Ecto neural progenitor cell (in vitro differentiated cells): ENCODE results near the gene TLL1.

Source experiments
- DNase-seq: peaks from one replicate; pipeline ENCODE4 v3.0.0-alpha.2; 2018; ENCODE audit warnings: low spot score

The TLL1 gene

DNA sequence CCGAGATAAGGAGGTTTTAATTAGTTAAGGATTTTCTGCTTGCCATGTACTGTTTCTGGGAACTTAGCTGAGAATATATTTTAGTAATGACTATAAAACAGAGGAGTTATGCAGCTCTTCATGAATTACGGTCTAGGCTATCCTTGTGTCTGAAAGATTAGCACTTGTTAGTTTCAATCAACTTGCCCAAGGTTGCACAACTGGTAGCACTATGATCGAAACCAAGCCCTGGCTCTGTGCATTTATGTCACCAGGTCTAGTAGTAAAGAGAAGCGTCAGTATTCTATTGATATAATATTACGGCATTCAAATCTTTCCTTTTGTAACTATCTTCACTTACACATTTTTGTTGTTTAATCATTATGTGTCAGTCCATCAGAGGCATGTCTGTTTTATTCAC is 176.0 kb downstream of the TLL1 start:
- DNase-seq, result no peak

DNA sequence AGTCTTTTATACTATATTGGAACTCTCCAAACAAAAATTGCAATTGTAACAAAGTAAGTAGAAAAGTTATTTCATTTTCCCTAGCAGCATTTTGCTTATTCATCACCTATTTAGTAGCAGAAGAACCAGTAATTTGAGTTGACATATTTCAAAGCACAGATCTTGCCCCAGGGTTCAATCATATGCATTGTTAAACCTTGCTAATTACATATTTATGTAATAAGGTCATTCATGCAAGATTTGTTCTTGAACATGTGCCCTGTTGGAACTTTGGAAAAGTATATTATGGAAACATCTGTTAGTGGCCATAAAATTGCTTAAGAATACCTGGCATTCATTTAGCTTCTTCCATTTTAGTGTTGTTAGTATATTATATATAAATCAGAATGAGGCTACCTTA is 191.7 kb downstream of the TLL1 start:
- no peak for DNase-seq

- DNase-seq, result no peak
Measured at GRCh38 chr4:166065324-166065723, 192.3 kb downstream of the TLL1 start.

- DNase-seq, result no peak
Measured at GRCh38 chr4:166066936-166067335, 193.9 kb downstream of the TLL1 start.

GRCh38 chr4:166067915-166068314 is 194.9 kb downstream of the TLL1 start:
- DNase-seq, result no peak

GRCh38 chr4:166073783-166074182 is 200.7 kb downstream of the TLL1 start:
- no peak for DNase-seq

- DNase-seq, result no peak
Measured at GRCh38 chr4:166075599-166075998, 202.6 kb downstream of the TLL1 start.

GRCh38 chr4:166077782-166078181 is 204.7 kb downstream of the TLL1 start:
- DNase-seq, result no peak

GRCh38 chr4:166078383-166078782 is 205.3 kb downstream of the TLL1 start:
- no peak for DNase-seq

DNA sequence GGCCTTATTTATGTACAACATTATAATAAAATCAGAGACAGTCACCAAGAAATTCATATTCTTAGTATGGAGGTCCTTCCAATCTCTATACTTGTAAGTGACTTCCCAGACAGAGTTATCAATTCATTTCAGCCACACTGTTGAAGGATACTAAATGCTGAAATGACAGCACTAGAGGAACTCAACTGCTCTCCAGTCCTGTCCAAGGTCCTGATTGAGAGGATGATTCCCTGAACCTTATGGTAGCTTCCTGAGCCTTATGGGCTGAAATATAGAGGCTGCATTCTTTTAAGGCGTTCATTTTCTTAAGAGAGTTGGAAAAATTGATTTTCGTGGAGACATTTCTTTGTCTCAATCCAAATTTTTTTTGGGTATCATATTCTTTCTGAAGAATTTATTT is 205.9 kb downstream of the TLL1 start:
- DNase-seq, result no peak

DNA sequence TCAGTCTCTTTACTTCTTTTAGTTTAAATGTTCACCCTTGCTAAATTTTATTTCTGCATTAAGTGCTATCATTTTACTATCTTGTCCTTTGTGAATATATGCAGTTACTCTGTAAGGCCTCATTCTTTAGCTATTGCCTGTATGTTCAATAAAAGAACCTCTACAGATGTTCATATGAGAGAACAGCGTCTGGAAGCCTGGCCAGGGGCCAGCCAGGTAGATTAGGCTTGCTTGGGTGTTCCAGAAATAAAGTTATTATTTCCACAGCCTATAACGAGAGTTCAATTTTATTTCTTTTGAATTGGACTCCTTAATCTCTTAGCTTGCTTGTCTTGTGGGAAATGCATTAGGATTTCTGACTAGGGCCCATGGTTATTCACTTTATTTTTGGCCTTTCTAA is 214.5 kb downstream of the TLL1 start:
- DNase-seq, result no peak

GRCh38 chr4:166088576-166088975 is 215.5 kb downstream of the TLL1 start:
- no peak for DNase-seq

GRCh38 chr4:166091146-166091545 is 218.1 kb downstream of the TLL1 start:
- DNase-seq, result no peak

- DNase-seq, result no peak
Measured at GRCh38 chr4:166091912-166092510, 219.0 kb downstream of the TLL1 start.

DNA sequence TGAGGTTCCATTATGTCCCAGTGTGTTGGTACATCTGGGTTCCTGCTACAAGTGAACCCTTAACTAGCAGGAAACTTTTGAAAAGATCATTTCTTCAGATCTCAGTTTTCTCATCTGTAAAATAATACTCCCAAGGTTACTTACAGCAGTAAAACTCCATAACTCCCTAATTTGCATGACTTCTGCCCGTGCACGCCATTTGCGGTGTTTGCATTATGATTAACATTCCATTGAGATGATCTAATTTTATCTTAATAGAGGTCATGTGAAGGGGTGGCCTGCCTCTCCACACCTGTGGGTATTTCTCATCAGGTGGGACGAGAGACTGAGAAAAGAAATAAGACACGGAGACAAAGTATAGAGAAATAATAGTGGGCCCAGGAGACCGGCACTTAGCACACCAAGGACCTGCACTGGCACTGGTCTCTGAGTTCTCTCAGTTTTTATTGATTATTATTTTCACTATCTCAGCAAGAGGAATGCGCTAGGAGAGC is 219.8 kb downstream of the TLL1 start:
- no peak for DNase-seq

DNA sequence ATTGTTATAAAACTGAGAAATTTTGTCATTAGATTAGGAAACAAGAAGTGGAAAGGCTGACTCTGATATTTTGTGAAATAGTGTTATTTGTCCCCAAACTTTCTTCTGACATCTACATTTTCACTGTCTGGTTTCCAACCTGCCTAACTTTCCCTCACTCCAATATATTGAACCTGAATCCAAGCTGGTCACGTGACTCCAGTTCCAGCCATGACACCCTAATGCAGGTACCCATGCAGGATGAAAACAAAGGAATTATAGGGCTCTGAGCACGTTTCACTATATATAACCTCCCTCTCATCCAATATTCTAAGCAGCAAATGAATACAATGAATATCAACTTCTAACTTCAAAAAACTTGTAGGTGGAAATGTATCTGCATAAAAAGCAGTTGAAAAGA is 231.6 kb downstream of the TLL1 start:
- no peak for DNase-seq

- DNase-seq, result no peak
Measured at GRCh38 chr4:166121897-166122296, 248.9 kb downstream of the TLL1 start.

DNA sequence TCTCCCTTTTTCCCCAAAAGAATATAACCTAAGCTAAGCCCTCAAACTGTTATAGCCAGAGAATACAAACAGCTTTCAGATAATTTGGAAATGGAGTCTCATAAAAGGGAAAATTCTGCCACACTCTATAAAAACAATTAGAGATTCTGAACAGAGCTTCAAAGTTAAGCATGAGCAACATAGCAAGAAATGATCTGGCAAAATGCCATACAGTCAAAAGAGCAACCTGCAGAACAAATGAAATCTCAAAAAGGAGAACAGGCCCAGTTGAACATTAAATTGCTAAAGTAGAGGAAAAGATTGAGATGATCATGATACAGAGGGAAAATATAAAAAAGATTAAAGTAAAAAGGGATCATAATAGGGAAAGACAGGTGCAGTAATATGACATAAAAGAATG is 250.5 kb downstream of the TLL1 start:
- no peak for DNase-seq

DNA sequence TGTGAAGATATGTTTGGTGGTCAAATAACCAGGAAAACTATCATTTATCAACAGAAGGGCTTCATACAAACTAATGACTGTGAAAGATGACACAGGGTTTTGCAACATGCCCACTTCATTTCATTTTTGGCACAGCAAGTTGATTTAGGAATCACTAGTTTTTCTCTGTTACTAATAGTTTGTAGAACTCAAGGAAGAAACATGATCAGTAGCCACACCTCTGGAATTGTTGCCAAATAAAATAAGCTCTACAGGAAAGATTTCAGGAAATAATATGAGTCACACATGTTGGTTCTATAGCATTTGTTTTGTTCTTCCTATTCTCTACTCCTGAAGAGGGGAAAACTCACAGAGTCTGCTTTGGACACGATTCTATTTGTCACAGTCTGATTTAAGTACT is 255.4 kb downstream of the TLL1 start:
- DNase-seq, result no peak

- DNase-seq, result no peak
Measured at GRCh38 chr4:166134285-166134684, 261.2 kb downstream of the TLL1 start.

GRCh38 chr4:166140951-166141350 is 267.9 kb downstream of the TLL1 start:
- DNase-seq, result no peak

- DNase-seq, result no peak
Measured at GRCh38 chr4:166143227-166143626, 270.2 kb downstream of the TLL1 start.

DNA sequence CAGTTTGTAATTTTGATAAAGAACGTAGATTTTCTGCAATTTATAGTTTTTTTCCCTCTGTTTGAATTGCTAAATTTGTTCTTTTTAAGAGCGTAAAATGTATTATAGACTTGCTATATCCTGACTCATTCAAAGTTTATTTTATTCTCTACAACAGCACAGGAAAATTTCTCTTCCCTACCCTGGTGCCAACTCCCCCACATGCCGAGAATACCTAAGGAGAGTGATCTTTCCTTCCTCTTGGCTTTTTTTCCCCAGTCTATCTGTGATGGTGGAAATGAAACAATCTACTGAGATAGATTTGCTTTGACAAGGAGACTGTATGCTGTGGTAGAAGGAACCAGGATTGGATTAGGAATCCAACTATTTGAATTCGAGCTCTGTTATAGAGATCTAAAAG is 271.6 kb downstream of the TLL1 start:
- no peak for DNase-seq

DNA sequence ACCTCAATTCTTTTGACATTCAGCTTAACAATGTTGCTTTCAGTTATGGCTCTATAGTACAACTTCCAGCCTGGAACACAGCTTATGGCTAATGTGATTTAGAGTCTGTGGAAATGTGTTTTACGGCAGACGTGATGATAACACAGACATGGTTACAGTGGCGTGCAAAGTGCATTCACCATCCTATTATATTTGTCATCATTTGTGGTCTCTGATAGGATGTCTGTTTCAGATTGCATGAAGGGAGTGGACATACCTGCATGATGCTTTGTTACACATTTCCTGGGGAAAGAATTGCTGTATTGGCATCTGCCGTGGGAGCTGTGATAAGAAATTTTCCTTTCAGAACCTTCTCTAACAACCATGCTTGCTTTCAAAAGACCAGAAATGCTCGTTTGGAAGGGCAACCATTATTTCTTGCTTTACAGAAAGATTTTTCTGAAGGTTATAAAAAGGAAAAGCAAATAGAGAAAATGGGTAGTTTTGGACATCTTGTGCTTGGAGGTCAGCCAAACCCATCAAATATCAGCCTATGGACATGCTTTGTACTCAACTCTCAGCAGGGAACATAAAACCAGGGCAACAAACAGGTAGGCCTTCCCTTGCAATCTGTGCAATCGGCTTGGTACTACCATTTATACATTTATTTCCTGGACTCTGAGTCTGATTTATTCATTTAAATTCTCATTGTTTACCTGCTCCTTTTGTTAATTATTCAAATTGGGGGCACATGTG is 273.9 kb downstream of the TLL1 start:
- no peak for DNase-seq
